ENCODE results near the gene LTBP2. TPM values are rescaled to one million over a fixed set of nuclear protein-coding genes. Genes with fewer than 3 reads are reported as not detected.

The LTBP2 gene
- total RNA-seq, 1 experiment from 2014 or later: not detected

DNA sequence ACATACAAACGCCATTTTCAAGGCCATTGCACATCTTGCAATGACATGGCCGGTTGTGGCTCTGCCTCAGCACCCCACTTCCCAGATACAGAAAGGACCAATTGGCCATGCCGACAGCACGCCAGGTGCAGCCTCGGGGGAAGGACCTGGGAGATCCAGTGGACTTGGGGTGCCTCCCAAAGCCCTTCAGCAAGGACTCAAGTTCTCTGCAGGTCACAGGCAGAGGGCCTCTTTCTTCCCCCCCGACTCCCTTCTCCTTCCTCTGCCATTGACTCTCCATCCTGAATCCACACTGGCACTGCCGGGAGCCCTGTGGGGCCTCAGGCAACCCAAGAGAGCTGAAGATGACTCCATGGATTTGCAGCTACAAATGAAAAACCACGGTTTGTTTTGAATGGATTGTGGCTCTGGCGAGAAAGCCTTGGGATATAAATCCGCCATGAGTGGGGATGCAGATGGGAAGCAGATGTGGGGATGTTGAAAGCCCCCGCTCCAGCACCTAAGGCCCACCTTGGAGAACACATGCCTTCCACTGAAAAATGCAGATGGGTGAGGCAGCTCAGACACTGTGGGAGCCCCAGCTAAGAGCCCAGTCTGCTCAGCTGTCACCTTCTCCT lies 35.1 kb upstream of the LTBP2 start:
- Histone ChIP-seq H3K4me2 (ENCODE audit: low read depth, low read length, poor library complexity, severe bottlenecking) (no peak overlapping the region), H3K4me3 (ENCODE audit: low read length) (no peak overlapping the region), H2AFZ (ENCODE audit: low read length) (no peak overlapping the region), H3K79me2 (ENCODE audit: low read length) (no peaks in the 10 kb centered on the region), H4K20me1 (ENCODE audit: insufficient read depth, low read depth, low read length) (no peaks in the 10 kb centered on the region), H3K4me1 (ENCODE audit: low read length) (no peaks in the 10 kb centered on the region), H3K9me2 (replicated peaks; ENCODE audit: insufficient read depth, low read length) (no peaks in the 10 kb centered on the region), H3K27me3 (ENCODE audit: low read length) (no peaks in the 10 kb centered on the region), H3K9me3 (ENCODE audit: low read length) (no peaks in the 10 kb centered on the region), H3K9ac (ENCODE audit: low read length) (no peak overlapping the region), H3K36me3 (ENCODE audit: insufficient read depth, low read length) (no peaks in the 10 kb centered on the region), H3K27ac (ENCODE audit: low read length) (no peak overlapping the region)
- no peak for DNase-seq

GRCh38 chr14:74645756-74646470 lies 33.9 kb upstream of the LTBP2 start:
- Histone ChIP-seq H3K4me3 (ENCODE audit: low read length) (no peak overlapping the region), H3K36me3 (ENCODE audit: insufficient read depth, low read length) (no peaks in the 10 kb centered on the region), H3K9me2 (replicated peaks; ENCODE audit: insufficient read depth, low read length) (no peaks in the 10 kb centered on the region), H3K27me3 (ENCODE audit: low read length) (no peaks in the 10 kb centered on the region), H3K9ac (ENCODE audit: low read length) (no peak overlapping the region), H3K9me3 (ENCODE audit: low read length) (no peaks in the 10 kb centered on the region), H3K79me2 (ENCODE audit: low read length) (no peaks in the 10 kb centered on the region), H2AFZ (ENCODE audit: low read length) (no peak overlapping the region), H3K4me2 (ENCODE audit: low read depth, low read length, poor library complexity, severe bottlenecking) (no peak overlapping the region), H3K4me1 (ENCODE audit: low read length) (no peaks in the 10 kb centered on the region), H4K20me1 (ENCODE audit: insufficient read depth, low read depth, low read length) (no peaks in the 10 kb centered on the region), H3K27ac (ENCODE audit: low read length) (no peak overlapping the region)
- DNase-seq: no peak

DNA sequence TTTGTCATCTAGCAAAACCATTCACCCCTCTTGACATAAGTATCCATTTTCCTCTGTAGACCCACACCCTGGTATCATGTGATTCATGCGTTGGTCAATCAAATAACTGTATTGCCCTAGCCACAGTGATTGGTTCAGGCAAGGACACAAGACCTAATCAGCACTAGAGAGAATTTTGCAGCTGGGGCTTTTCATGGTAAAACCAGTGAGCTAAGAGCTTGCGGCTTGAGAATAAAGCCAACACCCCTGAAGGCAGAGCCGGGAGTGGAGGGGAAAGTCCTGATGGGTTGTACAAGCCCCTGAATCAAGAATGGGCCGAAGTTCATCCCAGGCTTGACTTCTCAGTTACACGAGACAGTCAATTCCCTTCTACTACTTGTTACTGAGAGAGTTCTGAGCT lies 33.2 kb upstream of the LTBP2 start:
- no peak overlapping the region for H2AFZ ChIP-seq (ENCODE audit: low read length)
- no peaks in the 10 kb centered on the region for H3K36me3 ChIP-seq (ENCODE audit: insufficient read depth, low read length)
- H3K27ac ChIP-seq (ENCODE audit: low read length): no peak overlapping the region
- H3K9ac ChIP-seq (ENCODE audit: low read length): no peak overlapping the region
- H3K4me3 ChIP-seq (ENCODE audit: low read length): no peak overlapping the region
- no peak for DNase-seq
- no peaks in the 10 kb centered on the region for H3K9me2 ChIP-seq (replicated peaks; ENCODE audit: insufficient read depth, low read length)
- no peaks in the 10 kb centered on the region for H3K9me3 ChIP-seq (ENCODE audit: low read length)
- H3K4me1 ChIP-seq (ENCODE audit: low read length): no peaks in the 10 kb centered on the region
- no peaks in the 10 kb centered on the region for H3K79me2 ChIP-seq (ENCODE audit: low read length)
- no peaks in the 10 kb centered on the region for H3K27me3 ChIP-seq (ENCODE audit: low read length)
- no peak overlapping the region for H3K4me2 ChIP-seq (ENCODE audit: low read depth, low read length, poor library complexity, severe bottlenecking)
- H4K20me1 ChIP-seq (ENCODE audit: insufficient read depth, low read depth, low read length): no peaks in the 10 kb centered on the region

- Histone ChIP-seq H3K4me1 (ENCODE audit: low read length) (no peaks in the 10 kb centered on the region), H3K9me2 (replicated peaks; ENCODE audit: insufficient read depth, low read length) (no peaks in the 10 kb centered on the region), H4K20me1 (ENCODE audit: insufficient read depth, low read depth, low read length) (no peaks in the 10 kb centered on the region), H3K36me3 (ENCODE audit: insufficient read depth, low read length) (no peaks in the 10 kb centered on the region), H3K27me3 (ENCODE audit: low read length) (no peaks in the 10 kb centered on the region), H3K9ac (ENCODE audit: low read length) (no peak overlapping the region), H3K4me3 (ENCODE audit: low read length) (no peak overlapping the region), H3K27ac (ENCODE audit: low read length) (no peak overlapping the region), H3K4me2 (ENCODE audit: low read depth, low read length, poor library complexity, severe bottlenecking) (no peak overlapping the region), H3K79me2 (ENCODE audit: low read length) (no peaks in the 10 kb centered on the region), H2AFZ (ENCODE audit: low read length) (no peak overlapping the region), H3K9me3 (ENCODE audit: low read length) (no peaks in the 10 kb centered on the region)
- no peak for DNase-seq
Observed at GRCh38 chr14:74641601-74642391, 29.8 kb upstream of the LTBP2 start.

DNA sequence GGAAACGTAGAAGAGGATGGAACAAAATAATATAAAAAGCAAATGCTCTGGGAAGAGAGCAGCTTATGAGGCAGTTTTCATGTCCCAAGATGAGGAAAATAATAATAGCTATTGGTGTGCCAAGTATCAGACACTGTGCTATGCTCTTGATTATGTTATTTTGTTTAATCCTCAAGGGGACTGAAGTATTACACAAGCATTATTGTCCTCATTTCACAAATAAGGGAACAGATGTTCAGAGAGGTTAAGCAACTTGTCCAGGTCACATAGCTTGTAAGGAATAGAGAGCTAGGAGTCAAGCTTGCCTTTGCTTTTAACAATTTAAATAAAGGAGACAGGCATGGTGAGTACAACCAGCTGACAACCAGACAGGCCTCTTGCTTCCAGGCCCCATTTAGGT lies 26.9 kb upstream of the LTBP2 start:
- Histone ChIP-seq H3K9me3 (ENCODE audit: low read length) (no peaks in the 10 kb centered on the region), H3K27me3 (ENCODE audit: low read length) (no peaks in the 10 kb centered on the region)
- DNase-seq: no peak

GRCh38 chr14:74638066-74638465 lies 26.0 kb upstream of the LTBP2 start:
- no peak overlapping the region for H3K4me2 ChIP-seq (ENCODE audit: low read depth, low read length, poor library complexity, severe bottlenecking)
- no peaks in the 10 kb centered on the region for H3K27me3 ChIP-seq (ENCODE audit: low read length)
- no peak overlapping the region for H3K27ac ChIP-seq (ENCODE audit: low read length)
- H2AFZ ChIP-seq (ENCODE audit: low read length): no peak overlapping the region
- H3K79me2 ChIP-seq (ENCODE audit: low read length): no peaks in the 10 kb centered on the region
- no peak overlapping the region for H3K9ac ChIP-seq (ENCODE audit: low read length)
- no peaks in the 10 kb centered on the region for H3K4me1 ChIP-seq (ENCODE audit: low read length)
- H3K4me3 ChIP-seq (ENCODE audit: low read length): no peak overlapping the region
- H3K9me2 ChIP-seq (replicated peaks; ENCODE audit: insufficient read depth, low read length): no peaks in the 10 kb centered on the region
- H3K36me3 ChIP-seq (ENCODE audit: insufficient read depth, low read length): no peaks in the 10 kb centered on the region
- no peak for DNase-seq
- H4K20me1 ChIP-seq (ENCODE audit: insufficient read depth, low read depth, low read length): no peaks in the 10 kb centered on the region
- H3K9me3 ChIP-seq (ENCODE audit: low read length): no peaks in the 10 kb centered on the region

More for the DNA sequence above, 26.9 kb upstream of the LTBP2 start:
- H3K4me2 ChIP-seq (ENCODE audit: low read depth, low read length, poor library complexity, severe bottlenecking): no peak overlapping the region
- no peaks in the 10 kb centered on the region for H3K36me3 ChIP-seq (ENCODE audit: insufficient read depth, low read length)
- H3K9me2 ChIP-seq (replicated peaks; ENCODE audit: insufficient read depth, low read length): no peaks in the 10 kb centered on the region
- H3K79me2 ChIP-seq (ENCODE audit: low read length): no peaks in the 10 kb centered on the region
- no peak overlapping the region for H3K4me3 ChIP-seq (ENCODE audit: low read length)
- H3K4me1 ChIP-seq (ENCODE audit: low read length): no peaks in the 10 kb centered on the region
- no peak overlapping the region for H2AFZ ChIP-seq (ENCODE audit: low read length)
- no peaks in the 10 kb centered on the region for H4K20me1 ChIP-seq (ENCODE audit: insufficient read depth, low read depth, low read length)
- no peak overlapping the region for H3K27ac ChIP-seq (ENCODE audit: low read length)
- no peak overlapping the region for H3K9ac ChIP-seq (ENCODE audit: low read length)

GRCh38 chr14:74637178-74637550 lies 25.1 kb upstream of the LTBP2 start:
- H3K27ac ChIP-seq (ENCODE audit: low read length): no peak overlapping the region
- H2AFZ ChIP-seq (ENCODE audit: low read length): no peak overlapping the region
- no peak overlapping the region for H3K4me3 ChIP-seq (ENCODE audit: low read length)
- no peak overlapping the region for H3K9ac ChIP-seq (ENCODE audit: low read length)
- H3K9me2 ChIP-seq (replicated peaks; ENCODE audit: insufficient read depth, low read length): no peaks in the 10 kb centered on the region
- H3K79me2 ChIP-seq (ENCODE audit: low read length): no peaks in the 10 kb centered on the region
- no peaks in the 10 kb centered on the region for H3K4me1 ChIP-seq (ENCODE audit: low read length)
- H3K4me2 ChIP-seq (ENCODE audit: low read depth, low read length, poor library complexity, severe bottlenecking): no peak overlapping the region
- DNase-seq: no peak
- H3K9me3 ChIP-seq (ENCODE audit: low read length): no peaks in the 10 kb centered on the region
- H4K20me1 ChIP-seq (ENCODE audit: insufficient read depth, low read depth, low read length): no peaks in the 10 kb centered on the region
- H3K36me3 ChIP-seq (ENCODE audit: insufficient read depth, low read length): no peaks in the 10 kb centered on the region
- H3K27me3 ChIP-seq (ENCODE audit: low read length): no peaks in the 10 kb centered on the region

DNA sequence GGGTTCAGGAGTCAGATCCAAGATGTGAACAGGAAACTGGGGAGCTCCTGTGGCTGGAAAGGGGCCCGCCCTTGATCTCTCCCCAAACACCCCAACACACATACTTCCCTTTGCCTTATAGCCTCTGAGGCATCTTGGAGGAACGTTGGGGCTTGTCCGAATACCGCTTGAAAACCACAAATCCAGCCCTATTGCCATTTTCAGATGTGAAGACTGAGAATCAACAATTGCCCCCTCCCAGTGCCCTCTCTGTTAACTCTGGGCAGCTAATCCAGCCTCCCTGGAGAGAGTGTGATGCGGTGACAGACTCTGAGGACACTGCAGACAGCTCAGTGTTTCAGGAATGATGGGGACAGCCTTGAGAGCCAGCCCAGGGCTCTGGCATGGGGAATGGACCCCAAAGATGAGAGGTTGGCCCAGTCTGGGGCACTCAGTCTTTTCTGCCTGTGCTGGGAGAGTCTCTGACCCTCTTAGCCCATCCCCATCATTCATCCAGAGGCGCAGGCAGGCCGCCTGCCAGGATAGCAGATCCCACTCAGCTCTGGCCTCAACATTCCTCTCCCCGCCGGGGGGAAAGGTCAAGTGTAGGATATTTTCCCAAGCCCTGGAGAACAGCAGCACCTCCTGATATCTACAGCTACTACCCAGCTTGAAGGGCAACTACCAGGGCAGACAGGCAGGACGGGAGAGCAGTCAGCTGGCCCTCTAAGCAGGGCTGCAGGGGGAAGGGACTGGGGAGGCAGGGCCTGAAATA lies 24.6 kb upstream of the LTBP2 start:
- no peaks in the 10 kb centered on the region for H3K79me2 ChIP-seq (ENCODE audit: low read length)
- no peak overlapping the region for H3K4me2 ChIP-seq (ENCODE audit: low read depth, low read length, poor library complexity, severe bottlenecking)
- H2AFZ ChIP-seq (ENCODE audit: low read length): no peak overlapping the region
- H3K4me3 ChIP-seq (ENCODE audit: low read length): no peak overlapping the region
- no peaks in the 10 kb centered on the region for H3K9me2 ChIP-seq (replicated peaks; ENCODE audit: insufficient read depth, low read length)
- H3K9me3 ChIP-seq (ENCODE audit: low read length): no peaks in the 10 kb centered on the region
- H4K20me1 ChIP-seq (ENCODE audit: insufficient read depth, low read depth, low read length): no peaks in the 10 kb centered on the region
- H3K27me3 ChIP-seq (ENCODE audit: low read length): no peaks in the 10 kb centered on the region
- no peaks in the 10 kb centered on the region for H3K36me3 ChIP-seq (ENCODE audit: insufficient read depth, low read length)
- DNase-seq: no peak
- H3K9ac ChIP-seq (ENCODE audit: low read length): no peak overlapping the region
- no peak overlapping the region for H3K27ac ChIP-seq (ENCODE audit: low read length)
- no peaks in the 10 kb centered on the region for H3K4me1 ChIP-seq (ENCODE audit: low read length)
